Uterus (tissue), 4 donors: ENCODE data around the gene TRIM44. TPM values are rescaled to one million over a fixed set of nuclear protein-coding genes. Genes with fewer than 3 reads are reported as not detected.

Experiments used
- DNase-seq, 2 donors: peaks; one replicate each; pipeline ENCODE4 v3.0.0-alpha.2; 2019 to 2020
- H3K27ac ChIP-seq, 2 donors: fragments of 200-600 bp; sonication (generic); 1 replicate in 1 of 2; 2 replicates in 1 of 2; pipeline ENCODE4 v1.5.1; 2016 to 2018
- H3K27me3 ChIP-seq, 2 donors: fragments of 200-600 bp; sonication (generic); one replicate each; pipeline ENCODE4 v1.5.1; 2018 to 2019; ENCODE audit warnings: control low read depth in 1 of 2
- H3K36me3 ChIP-seq, 2 donors: fragments of 200-600 bp; sonication (generic); one replicate each; pipeline ENCODE4 v1.5.1; 2019; ENCODE audit warnings: control low read depth in 1 of 2
- H3K4me1 ChIP-seq, 2 donors: fragments of 200-600 bp; sonication (generic); one replicate each; pipeline ENCODE4 v1.5.1; 2018 to 2019; ENCODE audit warnings: control low read depth in 1 of 2
- H3K4me3 ChIP-seq, 2 donors: fragments of 200-600 bp; sonication (generic); 1 replicate in 1 of 2; 2 replicates in 1 of 2; pipeline ENCODE4 v1.5.1; 2018 to 2019; ENCODE audit warnings: mild to moderate bottlenecking in 1 of 2
- H3K9me3 ChIP-seq, 2 donors: fragments of 200-600 bp; sonication (generic); one replicate each; pipeline ENCODE4 v1.5.1; 2019; ENCODE audit warnings: control low read depth in 1 of 2
- POLR2A ChIP-seq, 2 donors: fragments of 450-650 bp; IDR thresholded peaks; one replicate each; pipeline ENCODE4 v1.6.1; 2016; ENCODE audit warnings: antibody characterized with exemption in 2 of 2, mild to moderate bottlenecking in 1 of 2, moderate library complexity in 1 of 2
- intact Hi-C: fragments of 100-400 bp; cut with DNase I; formaldehyde crosslinking; loops from one replicate; pipeline ENCODE4 v1.15.1; 2023; ENCODE audit warnings: low total_unique reads
- total RNA-seq, 4 donors: library from RNA; depleted of rRNA in 3 of 4; stranded (reverse); fragments of >200 nt in 3 of 4; gene quantifications; one replicate each; pipeline versions ENCODE4 v1.1.0 to v1.2.4, GENCODE V29; 2014 to 2023
- TF ChIP-seq, protein P1 (sequence below), 4 experiments: fragments of 200-600 bp in 2 of 4; fragments of 450-650 bp in 2 of 4; sonication (generic) in 2 of 4; IDR thresholded peaks; one replicate each; pipeline ENCODE4 v1.5.1; 2016 to 2019; ENCODE audit warnings: antibody characterized with exemption in 4 of 4, mild to moderate bottlenecking in 2 of 4, moderate library complexity in 1 of 4
- donor health status: DM: yes; HTN: yes; CAD: no.

The TRIM44 gene
- total RNA-seq, 4 donors from 2014 or later: 16.1 to 65.3 (median 40.4) TPM

GRCh38 chr11:35791088-35791958, 128.7 kb downstream of the TRIM44 start:
- H3K36me3 ChIP-seq: no peaks in the 10 kb centered on the region
- TF ChIP-seq POLR2A (IDR thresholded peaks at IDR 0.05): no peak
- H3K4me3 ChIP-seq: no peak overlapping the region
- no peak overlapping the region for H3K27ac ChIP-seq
- intact Hi-C loops: no loop called here
- H3K4me1 ChIP-seq: no peaks in the 10 kb centered on the region
- no peaks in the 10 kb centered on the region for H3K27me3 ChIP-seq
- no peaks in the 10 kb centered on the region for H3K9me3 ChIP-seq
- DNase-seq: no peak

DNA sequence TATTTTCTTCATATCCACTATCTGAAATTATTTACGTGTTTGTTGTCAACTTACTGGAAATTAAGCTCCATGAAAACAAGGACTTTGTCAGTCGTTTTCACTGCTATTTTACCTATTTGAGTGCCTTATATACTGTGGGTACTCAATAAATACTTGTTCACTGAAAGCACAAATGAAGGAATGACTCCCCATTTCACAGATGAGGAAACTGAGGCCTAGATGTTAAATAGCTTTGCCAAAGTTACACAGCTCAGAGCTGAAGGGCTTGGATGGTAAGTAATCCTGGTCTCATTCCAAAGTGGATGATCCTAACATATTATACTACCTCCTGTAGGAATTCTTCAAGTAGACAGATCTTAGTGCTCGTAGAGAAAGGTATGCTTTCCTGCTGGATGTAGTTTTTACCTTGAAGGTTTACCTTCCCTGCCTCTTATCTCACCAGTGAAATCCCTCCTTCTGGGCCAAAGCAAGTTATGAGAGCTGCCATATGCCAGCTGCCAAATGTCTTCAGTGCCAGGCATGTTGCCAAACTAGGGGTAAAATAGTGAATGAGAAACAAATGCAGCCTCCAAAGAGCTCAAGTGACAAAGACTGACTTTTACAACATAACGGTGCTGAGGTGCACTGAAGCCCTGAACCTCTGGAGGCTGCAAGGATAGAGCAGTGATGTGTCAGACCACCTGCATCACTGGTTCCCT, 129.7 kb downstream of the TRIM44 start:
- H3K27ac ChIP-seq: no peak overlapping the region
- no peak for DNase-seq
- H3K27me3 ChIP-seq: no peaks in the 10 kb centered on the region
- no peaks in the 10 kb centered on the region for H3K9me3 ChIP-seq
- intact Hi-C loops: no loop called here
- TF ChIP-seq POLR2A (IDR thresholded peaks at IDR 0.05): no peak
- TF ChIP-seq, protein P1, sequence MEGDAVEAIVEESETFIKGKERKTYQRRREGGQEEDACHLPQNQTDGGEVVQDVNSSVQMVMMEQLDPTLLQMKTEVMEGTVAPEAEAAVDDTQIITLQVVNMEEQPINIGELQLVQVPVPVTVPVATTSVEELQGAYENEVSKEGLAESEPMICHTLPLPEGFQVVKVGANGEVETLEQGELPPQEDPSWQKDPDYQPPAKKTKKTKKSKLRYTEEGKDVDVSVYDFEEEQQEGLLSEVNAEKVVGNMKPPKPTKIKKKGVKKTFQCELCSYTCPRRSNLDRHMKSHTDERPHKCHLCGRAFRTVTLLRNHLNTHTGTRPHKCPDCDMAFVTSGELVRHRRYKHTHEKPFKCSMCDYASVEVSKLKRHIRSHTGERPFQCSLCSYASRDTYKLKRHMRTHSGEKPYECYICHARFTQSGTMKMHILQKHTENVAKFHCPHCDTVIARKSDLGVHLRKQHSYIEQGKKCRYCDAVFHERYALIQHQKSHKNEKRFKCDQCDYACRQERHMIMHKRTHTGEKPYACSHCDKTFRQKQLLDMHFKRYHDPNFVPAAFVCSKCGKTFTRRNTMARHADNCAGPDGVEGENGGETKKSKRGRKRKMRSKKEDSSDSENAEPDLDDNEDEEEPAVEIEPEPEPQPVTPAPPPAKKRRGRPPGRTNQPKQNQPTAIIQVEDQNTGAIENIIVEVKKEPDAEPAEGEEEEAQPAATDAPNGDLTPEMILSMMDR (IDR thresholded peaks at IDR 0.05): no peak
- no peaks in the 10 kb centered on the region for H3K4me1 ChIP-seq
- H3K4me3 ChIP-seq: no peak overlapping the region
- H3K36me3 ChIP-seq: no peaks in the 10 kb centered on the region

DNA sequence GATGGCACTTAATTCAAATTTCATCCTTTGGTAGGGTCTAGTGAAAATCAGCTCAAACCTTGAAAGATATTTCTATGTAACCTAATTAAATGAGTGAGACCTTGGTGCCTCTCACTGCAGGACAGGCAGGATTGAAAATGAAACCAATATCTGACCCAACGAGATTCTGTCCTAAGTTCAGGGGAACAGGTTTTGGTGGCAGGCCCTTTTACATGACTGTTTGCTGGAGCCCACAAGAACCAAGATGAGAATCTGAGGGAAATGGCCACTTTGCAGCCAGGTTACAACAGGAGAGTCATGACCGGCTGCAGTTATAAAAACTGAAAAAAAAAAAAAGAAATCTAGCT, 130.2 kb downstream of the TRIM44 start:
- intact Hi-C loops: no loop called here
- no peaks in the 10 kb centered on the region for H3K36me3 ChIP-seq
- H3K4me3 ChIP-seq: no peak overlapping the region
- no peak overlapping the region for H3K27ac ChIP-seq
- H3K4me1 ChIP-seq: no peaks in the 10 kb centered on the region
- DNase-seq: no peak
- no peaks in the 10 kb centered on the region for H3K27me3 ChIP-seq
- no peak for TF ChIP-seq POLR2A (IDR thresholded peaks at IDR 0.05)
- TF ChIP-seq, protein P1 (IDR thresholded peaks at IDR 0.05): no peak
- no peaks in the 10 kb centered on the region for H3K9me3 ChIP-seq

DNA sequence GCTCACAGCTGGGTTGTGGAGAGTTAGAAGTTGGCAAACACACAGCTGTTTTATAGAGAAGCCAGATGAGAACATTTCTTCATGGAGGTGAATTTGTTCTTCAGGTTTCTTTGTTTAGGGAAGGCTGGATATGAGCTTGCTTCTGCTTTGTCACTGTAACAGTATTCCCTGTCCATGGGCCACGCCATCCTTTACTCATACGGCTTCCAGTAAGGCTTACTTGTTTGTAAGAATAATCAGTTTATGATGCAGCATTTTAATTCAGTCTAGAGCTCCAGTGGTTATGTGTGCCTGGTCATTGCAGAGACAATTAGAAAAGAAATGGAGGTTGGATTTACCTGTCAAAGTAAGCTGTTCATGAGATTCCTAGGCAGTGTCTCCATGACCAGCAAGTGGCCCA, 131.8 kb downstream of the TRIM44 start:
- intact Hi-C loops: no loop called here
- DNase-seq: no peak

GRCh38 chr11:35794850-35795249, 132.3 kb downstream of the TRIM44 start:
- intact Hi-C loops: no loop called here
- Histone ChIP-seq H3K4me3 (no peak overlapping the region), H3K9me3 (no peaks in the 10 kb centered on the region), H3K36me3 (no peaks in the 10 kb centered on the region), H3K27me3 (no peaks in the 10 kb centered on the region), H3K4me1 (no peaks in the 10 kb centered on the region), H3K27ac (no peak overlapping the region)
- no peak for TF ChIP-seq POLR2A (IDR thresholded peaks at IDR 0.05)
- TF ChIP-seq, protein P1 (IDR thresholded peaks at IDR 0.05): no peak
- no peak for DNase-seq

More for the DNA sequence above, 131.8 kb downstream of the TRIM44 start:
- Histone ChIP-seq H3K27ac (no peak overlapping the region), H3K27me3 (no peaks in the 10 kb centered on the region), H3K36me3 (no peaks in the 10 kb centered on the region), H3K4me3 (no peak overlapping the region), H3K4me1 (no peaks in the 10 kb centered on the region), H3K9me3 (no peaks in the 10 kb centered on the region)
- TF ChIP-seq, protein P1 (IDR thresholded peaks at IDR 0.05): no peak
- TF ChIP-seq POLR2A (IDR thresholded peaks at IDR 0.05): no peak
